Stimulated activated CD8-positive, alpha-beta memory T cell treated with anti-CD3 and anti-CD28 coated beads, Interleukin-15, amount 100 ng/mL, for 4 hours (primary cell): ENCODE measurements around the gene DENND4B.

Experiments used
- DNase-seq, 2 donors: peaks; one replicate each; pipeline ENCODE4 v3.0.0-alpha.2; 2020; ENCODE audit warnings: low read depth in 2 of 2

DENND4B gene

DNA sequence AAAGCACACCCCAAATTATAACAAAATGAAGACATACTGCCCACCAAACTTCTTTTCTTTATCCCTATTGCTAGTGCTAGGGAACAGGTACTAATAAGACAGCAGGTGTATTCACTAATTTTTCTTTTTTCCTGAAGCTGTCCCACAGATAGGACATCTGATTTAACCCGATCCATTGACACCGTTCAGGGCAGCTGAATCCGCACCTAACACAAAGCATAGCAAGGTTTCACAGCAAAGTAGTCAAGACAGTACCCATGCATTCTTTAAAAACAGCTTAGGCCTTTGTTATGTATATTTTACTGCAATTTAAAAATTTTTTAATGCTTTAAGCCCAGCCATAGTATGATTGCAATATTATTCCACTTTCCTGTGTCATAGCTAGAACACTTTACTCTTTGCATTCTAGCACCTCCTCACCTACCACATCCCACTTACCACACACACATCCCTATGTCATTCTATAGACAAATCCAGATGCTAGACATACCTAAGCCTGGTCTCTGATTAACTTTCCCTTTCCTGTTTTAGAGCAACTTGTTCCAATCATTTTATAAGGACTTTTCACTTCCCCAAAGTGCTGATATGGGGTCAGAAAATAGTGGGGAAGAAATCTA lies 64.1 kb downstream of the DENND4B start:
- no peak for DNase-seq

DNA sequence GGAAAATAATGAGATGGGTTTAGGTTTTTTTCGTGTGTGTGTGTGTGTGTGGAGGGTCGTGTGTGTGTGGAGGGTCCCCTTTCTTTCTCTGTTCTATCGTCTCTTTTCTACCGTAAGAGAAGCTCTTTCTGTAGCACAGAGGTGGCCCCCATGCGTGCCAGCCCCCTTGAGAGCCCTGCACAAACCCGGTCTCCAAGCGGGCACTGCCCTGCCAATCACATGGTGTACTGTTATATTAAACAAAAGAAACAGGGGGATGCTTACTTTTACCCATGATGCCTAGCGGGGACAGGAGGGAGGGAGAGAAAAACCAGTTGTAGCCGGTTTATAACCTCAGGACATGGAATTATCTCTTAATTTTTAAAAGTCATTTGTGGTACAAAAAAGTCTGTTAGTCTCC lies 64.8 kb downstream of the DENND4B start:
- no peak for DNase-seq

DNA sequence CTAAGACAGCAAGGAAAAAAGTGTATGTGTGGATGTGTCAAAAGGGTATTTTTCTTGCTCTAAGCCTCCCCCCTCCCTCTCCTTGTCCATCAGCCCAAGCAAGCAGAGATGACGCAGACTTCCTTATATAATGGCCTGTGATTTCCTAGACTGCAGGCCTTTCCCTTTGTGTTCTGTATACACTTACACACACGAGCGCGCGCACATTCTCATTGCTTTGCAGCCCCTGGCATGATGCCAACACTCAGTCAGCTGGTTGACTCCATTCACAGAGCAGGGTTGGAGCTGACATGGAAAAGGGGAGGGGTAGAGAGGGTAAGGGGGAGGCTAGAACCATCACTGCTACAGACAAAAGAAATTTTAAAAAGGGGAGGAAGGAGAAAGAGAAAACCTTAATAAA lies 65.6 kb downstream of the DENND4B start:
- no peak for DNase-seq

DNA sequence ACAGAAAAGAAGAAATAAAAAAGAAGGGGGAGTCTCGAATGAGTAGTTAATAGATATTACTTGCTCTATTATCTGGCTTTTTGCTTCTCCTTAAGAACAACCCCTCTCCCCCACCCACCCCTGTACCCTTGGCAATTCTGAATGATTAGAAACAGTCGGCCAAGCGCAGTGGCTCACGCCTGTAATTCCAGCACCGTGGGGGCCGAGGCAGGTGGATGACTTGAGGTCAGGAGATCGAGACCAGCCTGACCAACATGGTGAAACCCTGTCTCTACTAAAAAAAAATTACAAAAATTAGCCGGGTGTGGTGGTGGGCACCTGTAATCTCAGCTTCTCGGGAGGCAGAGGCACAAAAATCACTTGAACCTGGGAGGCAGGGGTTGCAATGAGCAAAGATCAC lies 66.5 kb downstream of the DENND4B start:
- DNase-seq, result no peak
